IMR-90 (cell line): ENCODE results near the gene ELF2. TPM values are rescaled to one million over a fixed set of nuclear protein-coding genes. Genes with fewer than 3 reads are reported as not detected.
A peak's percentile ranks its signal among the peaks of the same experiment; 100 is the strongest.

ENCODE experiments used
- ATAC-seq: fragments of 200-7000 bp; cut with Tn5 transposase; 2 replicates; pipeline ENCODE4 v1.9.1; 2020; ENCODE audit warnings: low read depth, mild to moderate bottlenecking, moderate library complexity
- BruUV-seq: library from RNA; stranded (reverse); fragments of 400-500 nt; replicated peaks from 2 replicates; lab custom pipeline; 2021; lab: Mats Ljungman, UMichigan
- CTCF ChIA-PET: fragments of 300-600 bp; formaldehyde crosslinking; extraction: SDS; loops from one replicate; lab custom pipeline; 2021; ENCODE audit warnings: antibody characterized with exemption; lab: Yijun Ruan, JAX
- POLR2A ChIA-PET: fragments of 300-600 bp; sonication (Branson Sonifier 250); formaldehyde crosslinking; loops from one replicate; lab custom pipeline; 2022; ENCODE audit warnings: antibody characterized with exemption; ENCODE audit not compliant: unreplicated experiment; lab: Charles Lee
- DNase-seq: peaks from one replicate; pipeline ENCODE4 v3.0.0; 2013
- H2AFZ ChIP-seq: replicated peaks from 2 replicates; pipeline ENCODE3; 2013; ENCODE audit warnings: low read length, mild to moderate bottlenecking; ENCODE audit not compliant: poor library complexity
- H2AK5ac ChIP-seq: 2 replicates; pipeline ENCODE4 v1.6.1; 2013; ENCODE audit warnings: low read depth, low read length, inconsistent platforms
- H2AK9ac ChIP-seq: replicated peaks from 2 replicates; pipeline ENCODE3; 2013; ENCODE audit warnings: mild to moderate bottlenecking, low read depth, low read length, moderate library complexity; ENCODE audit not compliant: poor library complexity
- H2BK120ac ChIP-seq: 2 replicates; pipeline ENCODE4 v1.6.1; 2013; ENCODE audit warnings: low read depth, low read length, inconsistent platforms
- H2BK15ac ChIP-seq: 3 replicates; pipeline ENCODE4 v1.6.1; 2013; ENCODE audit warnings: low read depth, low read length, inconsistent platforms
- H2BK20ac ChIP-seq: 2 replicates; pipeline ENCODE4 v1.6.1; 2013; ENCODE audit warnings: low read depth, mild to moderate bottlenecking, inconsistent platforms, low read length, moderate library complexity
- H2BK5ac ChIP-seq: 2 replicates; pipeline ENCODE4 v1.6.1; 2013; ENCODE audit warnings: mild to moderate bottlenecking, low read depth, low read length, inconsistent platforms; ENCODE audit not compliant: poor library complexity, severe bottlenecking
- H3K14ac ChIP-seq: replicated peaks from 2 replicates; pipeline ENCODE4 v1.6.1; 2013; ENCODE audit warnings: low read depth, low read length, inconsistent platforms
- H3K18ac ChIP-seq: 2 replicates; pipeline ENCODE4 v1.6.1; 2013; ENCODE audit warnings: low read depth, low read length, control low read depth
- H3K23ac ChIP-seq: 2 replicates; pipeline ENCODE4 v1.6.1; 2013; ENCODE audit warnings: low read depth, low read length, inconsistent platforms
- H3K27ac ChIP-seq: 2 replicates; pipeline ENCODE4 v1.5.1; 2013; ENCODE audit warnings: mild to moderate bottlenecking, control low read depth, low read length; ENCODE audit not compliant: insufficient read depth
- H3K27me3 ChIP-seq: 2 replicates; pipeline ENCODE4 v1.6.1; 2013; ENCODE audit warnings: low read length; ENCODE audit not compliant: control insufficient read depth, insufficient read depth
- H3K36me3 ChIP-seq: 2 replicates; pipeline ENCODE4 v1.6.1; 2013; ENCODE audit warnings: low read length, mixed read lengths; ENCODE audit not compliant: control insufficient read depth, insufficient read depth
- H3K4ac ChIP-seq: 2 replicates; pipeline ENCODE4 v1.6.1; 2013; ENCODE audit warnings: low read depth, low read length, inconsistent platforms
- H3K4me1 ChIP-seq: 2 replicates; pipeline ENCODE4 v1.6.1; 2013; ENCODE audit warnings: low read length, mixed read lengths; ENCODE audit not compliant: control insufficient read depth, insufficient read depth
- H3K4me2 ChIP-seq: 2 replicates; pipeline ENCODE4 v1.6.1; 2013; ENCODE audit warnings: low read depth, mild to moderate bottlenecking, control low read depth, low read length, moderate library complexity
- H3K4me3 ChIP-seq: 2 replicates; pipeline ENCODE4 v1.5.1; 2013; ENCODE audit warnings: low read depth, mild to moderate bottlenecking, control low read depth, low read length, moderate library complexity; ENCODE audit not compliant: insufficient read depth
- H3K56ac ChIP-seq: 2 replicates; pipeline ENCODE4 v1.6.1; 2013; ENCODE audit warnings: low read length, inconsistent platforms; ENCODE audit not compliant: insufficient read depth; ENCODE audit errors: extremely low read depth
- H3K79me1 ChIP-seq, 2 experiments: 2 replicates each; pipeline ENCODE4 v1.6.1; 2013; ENCODE audit warnings: low read length in 2 of 2, inconsistent platforms in 1 of 2, low read depth in 1 of 2
- H3K9ac ChIP-seq: 2 replicates; pipeline ENCODE4 v1.6.1; 2013; ENCODE audit warnings: low read depth, low read length, control low read depth
- H3K9me1 ChIP-seq: 2 replicates; pipeline ENCODE4 v1.6.1; 2013; ENCODE audit warnings: low read length, inconsistent platforms; ENCODE audit not compliant: insufficient read depth
- H3K9me3 ChIP-seq: 2 replicates; pipeline ENCODE4 v1.6.1; 2013; ENCODE audit warnings: low read length; ENCODE audit not compliant: control insufficient read depth, insufficient read depth
- H4K20me1 ChIP-seq: 2 replicates; pipeline ENCODE4 v1.6.1; 2013; ENCODE audit warnings: low read length, inconsistent platforms; ENCODE audit not compliant: insufficient read depth
- H4K5ac ChIP-seq: 2 replicates; pipeline ENCODE4 v1.6.1; 2013; ENCODE audit warnings: mild to moderate bottlenecking, low read depth, low read length, control low read depth
- H4K8ac ChIP-seq, 2 experiments: 2 replicates each; pipeline ENCODE4 v1.6.1; 2013; ENCODE audit warnings: low read depth in 2 of 2, low read length in 2 of 2, control low read depth in 1 of 2, inconsistent platforms in 1 of 2
- H4K91ac ChIP-seq: 2 replicates; pipeline ENCODE4 v1.6.1; 2013; ENCODE audit warnings: low read depth, low read length, inconsistent platforms; ENCODE audit not compliant: insufficient read depth
- BHLHE40 ChIP-seq: fragments of 150-350 bp; IDR thresholded peaks from 2 replicates; pipeline ENCODE4 v1.6.1; 2016; ENCODE audit warnings: mild to moderate bottlenecking, low read depth, low read length
- CEBPB ChIP-seq: IDR thresholded peaks from 2 replicates; pipeline ENCODE4 v1.6.1; 2012; ENCODE audit warnings: low read depth, low read length, improper control_type of control experiment
- CHD1 ChIP-seq: IDR thresholded peaks from 2 replicates; pipeline ENCODE4 v1.6.1; 2012; ENCODE audit warnings: low read depth, low read length, improper control_type of control experiment
- CTCF ChIP-seq: conservative IDR thresholded peaks from 2 replicates; pipeline ENCODE4 v1.5.1; 2012; ENCODE audit warnings: mild to moderate bottlenecking, low read depth, low read length, improper control_type of control experiment
- ELK1 ChIP-seq: fragments of 150-350 bp; IDR thresholded peaks from 2 replicates; pipeline ENCODE4 v1.6.1; 2016; ENCODE audit warnings: low read depth, mild to moderate bottlenecking, low read length, moderate library complexity, borderline replicate concordance
- FOS ChIP-seq: fragments of 150-350 bp; IDR thresholded peaks from 2 replicates; pipeline ENCODE4 v1.6.1; 2016; ENCODE audit warnings: low read depth, low read length
- MAFK ChIP-seq: IDR thresholded peaks from 2 replicates; pipeline ENCODE4 v1.6.1; 2012; ENCODE audit warnings: low read depth, low read length, improper control_type of control experiment
- MAZ ChIP-seq: IDR thresholded peaks from 2 replicates; pipeline ENCODE4 v1.6.1; 2012; ENCODE audit warnings: low read depth, mild to moderate bottlenecking, low read length, improper control_type of control experiment, moderate library complexity, borderline replicate concordance
- MXI1 ChIP-seq: IDR thresholded peaks from 2 replicates; pipeline ENCODE4 v1.6.1; 2012; ENCODE audit warnings: low read depth, mild to moderate bottlenecking, low read length, moderate library complexity, borderline replicate concordance
- NFE2L2 ChIP-seq: fragments of 150-350 bp; IDR thresholded peaks from 2 replicates; pipeline ENCODE4 v1.6.1; 2016; ENCODE audit warnings: low read depth, mild to moderate bottlenecking, low read length
- POLR2A ChIP-seq: IDR thresholded peaks from 2 replicates; pipeline ENCODE4 v1.6.1; 2012; ENCODE audit warnings: mild to moderate bottlenecking, low read depth, low read length
- RAD21 ChIP-seq: IDR thresholded peaks from 2 replicates; pipeline ENCODE4 v1.6.1; 2012; ENCODE audit warnings: low read length, improper control_type of control experiment
- RCOR1 ChIP-seq: IDR thresholded peaks from 2 replicates; pipeline ENCODE4 v1.6.1; 2012; ENCODE audit warnings: mild to moderate bottlenecking, low read length, improper control_type of control experiment; ENCODE audit not compliant: insufficient replicate concordance
- RFX5 ChIP-seq: IDR thresholded peaks from 2 replicates; pipeline ENCODE4 v1.8.0; 2012; ENCODE audit warnings: low read depth, mild to moderate bottlenecking, low read length, moderate library complexity
- SMC3 ChIP-seq: fragments of 150-350 bp; IDR thresholded peaks from 2 replicates; pipeline ENCODE4 v1.6.1; 2016; ENCODE audit warnings: low read depth, mild to moderate bottlenecking, antibody characterized with exemption, low read length, moderate library complexity
- USF2 ChIP-seq: fragments of 150-350 bp; IDR thresholded peaks from 2 replicates; pipeline ENCODE4 v1.6.1; 2017; ENCODE audit warnings: mild to moderate bottlenecking, antibody characterized with exemption, low read length, low read depth
- WGBS, 2 experiments: methylation state at CpG; one replicate each; pipeline versions ENCODE4 v1.1.5 to v1.1.7; 2013; ENCODE audit warnings: missing lambda C conversion rate in 2 of 2; ENCODE audit not compliant: insufficient read length in 1 of 2; ENCODE audit errors: extremely low coverage in 2 of 2; 5-methylcytosine and 5-hydroxymethylcytosine counted together
- dilution Hi-C: fragments of 300-500 bp; cut with HindIII; formaldehyde crosslinking; loops from one replicate; pipeline ENCODE4 v1.14.3; 2018; ENCODE audit warnings: low sequenced_read_pairs; ENCODE audit not compliant: unreplicated experiment
- in situ Hi-C: fragments of 300-500 bp; cut with MboI; formaldehyde crosslinking; loops from 3 replicates; pipeline ENCODE4 v1.14.3; 2019; ENCODE audit warnings: low sequenced_read_pairs, inconsistent platforms, mixed read lengths
- intact Hi-C: fragments of 100-400 bp; cut with micrococcal nuclease; formaldehyde crosslinking; loops from 2 replicates; pipeline ENCODE4 v1.10.0; 2022
- polyA plus RNA-seq, 3 experiments: library from polyadenylated mRNA; depleted of rRNA; stranded (reverse); fragments of >200 nt; gene quantifications; 2 replicates each; pipeline ENCODE4 v1.2.3, GENCODE V29; 2012; ENCODE audit warnings: low replicate concordance in 1 of 3
- total RNA-seq: library from RNA; depleted of rRNA; stranded (reverse); fragments of >200 nt; gene quantifications from 2 replicates; pipeline ENCODE4 v1.2.3, GENCODE V29; 2012

The ELF2 gene
- total and polyA plus RNA-seq, 2 of the 4 experiments (the other 2 are of a cell fraction): 14.5 to 42.3 TPM

GRCh38 chr4:139223682-139224317 lies 46.8 kb upstream of the ELF2 start:
- no peak for ATAC-seq
- Histone ChIP-seq H3K27me3 (no peaks in the 10 kb centered on the region), H3K23ac (no peak overlapping the region), H2AK5ac (no peak overlapping the region), H3K9me3 (no peaks in the 10 kb centered on the region), H3K4me3 (no peak overlapping the region), H4K91ac (no peak overlapping the region), H3K79me1 (no peaks in the 10 kb centered on the region), H4K8ac (no peak overlapping the region), H3K4me2 (no peak overlapping the region), H3K56ac (no peak overlapping the region), H3K4ac (no peak overlapping the region), H2AFZ (no peak overlapping the region), H3K36me3 (no peaks in the 10 kb centered on the region), H3K4me1 (no peaks in the 10 kb centered on the region), H2BK120ac (no peak overlapping the region), H4K5ac (no peak overlapping the region), H2BK5ac (no peak overlapping the region), H3K9me1 (no peaks in the 10 kb centered on the region), H3K9ac (no peak overlapping the region), H3K27ac (no peak overlapping the region), H2BK20ac (no peak overlapping the region), H3K14ac (no peak overlapping the region), H3K18ac (no peak overlapping the region), H4K20me1 (no peaks in the 10 kb centered on the region), H2AK9ac (no peak overlapping the region), H2BK15ac (no peak overlapping the region)
- intact Hi-C loops (no loop called here), dilution Hi-C loops (no loop called here), in situ Hi-C loops (no loop called here)
- DNase-seq: peak; percentile 76
- ChIA-PET POLR2A (no interaction called here), CTCF (no interaction called here)
- TF ChIP-seq RFX5: no peak
- TF ChIP-seq BHLHE40: no peak
- TF ChIP-seq MAFK: no peak
- TF ChIP-seq CHD1: no peak
- no peak for TF ChIP-seq RAD21
- no peak for TF ChIP-seq ELK1
- no peak for TF ChIP-seq FOS
- no peak for TF ChIP-seq RCOR1
- no peak for TF ChIP-seq CTCF
- no peak for TF ChIP-seq SMC3
- no peak for TF ChIP-seq POLR2A
- no peak for TF ChIP-seq MAZ
- no peak for TF ChIP-seq USF2
- no peak for TF ChIP-seq MXI1
- TF ChIP-seq NFE2L2: no peak
- TF ChIP-seq CEBPB: no peak
- BruUV-seq: no TSS peak
- 100% methylated on average over 1 of the region's 2 CpGs; no CpG with 5 or more reads in 1 of the 2 experiments for WGBS, 2 experiments
